ENCODE data around the gene PPP1R1B.

Gene PPP1R1B

GRCh38 chr17:39658760-39659159 is 32.0 kb downstream of the PPP1R1B start:
- no peak for DNase-seq

- DNase-seq: peak; percentile 20
Observed at GRCh38 chr17:39659279-39660010, 32.7 kb downstream of the PPP1R1B start.

- no peak for DNase-seq
Observed at GRCh38 chr17:39660011-39660360, 33.2 kb downstream of the PPP1R1B start.

GRCh38 chr17:39660397-39661385 is 33.9 kb downstream of the PPP1R1B start:
- no peak for DNase-seq

GRCh38 chr17:39661744-39662541 is 35.2 kb downstream of the PPP1R1B start:
- DNase-seq: no peak

GRCh38 chr17:39662551-39663339 is 36.0 kb downstream of the PPP1R1B start:
- DNase-seq: no peak

GRCh38 chr17:39663340-39663687 is 36.6 kb downstream of the PPP1R1B start:
- no peak for DNase-seq

GRCh38 chr17:39663688-39664580 is 37.2 kb downstream of the PPP1R1B start:
- no peak for DNase-seq

- no peak for DNase-seq
Observed at GRCh38 chr17:39664581-39665561, 38.1 kb downstream of the PPP1R1B start, which contains the start of gene TCAP. Gene TCAP, plus strand, starts transcription at chr17:39665349. Its CDS starts 11 bp downstream, at chr17:39665360.

- DNase-seq: peak; percentile 50
Observed at GRCh38 chr17:39665642-39666224, 39.0 kb downstream of the PPP1R1B start.

- peak; percentile 59 for DNase-seq
Observed at GRCh38 chr17:39666231-39666600, 39.5 kb downstream of the PPP1R1B start.

- peak; percentile 59 for DNase-seq
Observed at GRCh38 chr17:39666601-39667261, 40.0 kb downstream of the PPP1R1B start.

GRCh38 chr17:39667262-39667944 is 40.7 kb downstream of the PPP1R1B start:
- DNase-seq: no peak

GRCh38 chr17:39667945-39668924 is 41.5 kb downstream of the PPP1R1B start, which contains the start of gene PNMT:
Gene PNMT, plus strand, starts transcription at chr17:39668453. Its CDS starts 23 bp downstream, at chr17:39668476.
- DNase-seq: peak; percentile 19

GRCh38 chr17:39669897-39670735 is 43.4 kb downstream of the PPP1R1B start:
- DNase-seq: no peak

- no peak for DNase-seq
Observed at GRCh38 chr17:39670746-39671145, 44.0 kb downstream of the PPP1R1B start.

Measured in midbrain (tissue), 1 donor.